B cell (primary cell): ENCODE data around the gene EEFSEC. TPM values are rescaled to one million over a fixed set of nuclear protein-coding genes. Genes with fewer than 3 reads are reported as not detected.

Experiments used
- ATAC-seq: fragments of 200-7000 bp; cut with Tn5 transposase; one replicate; pipeline ENCODE4 v1.10.0; 2021; ENCODE audit warnings: low read depth, mild to moderate bottlenecking, moderate number of reproducible peaks, moderate library complexity
- CTCF ChIA-PET: fragments of 350-600 bp; sonication (Branson Sonifier 250); formaldehyde crosslinking; loops from one replicate; lab custom pipeline; 2021; ENCODE audit warnings: antibody characterized with exemption, inconsistent platforms; lab: Charles Lee
- POLR2A ChIA-PET: fragments of 350-600 bp; sonication (Branson Sonifier 250); formaldehyde crosslinking; loops from one replicate; lab custom pipeline; 2021; ENCODE audit warnings: antibody characterized with exemption; lab: Charles Lee
- DNase-seq: peaks from one replicate; pipeline ENCODE4 v3.0.0; 2013
- H2AFZ ChIP-seq: 2 replicates; pipeline ENCODE4 v1.6.1; 2012; ENCODE audit warnings: mild to moderate bottlenecking, low read depth, low read length; ENCODE audit not compliant: insufficient read depth, poor library complexity, severe bottlenecking
- H3K27ac ChIP-seq, 2 donors: 1 replicate in 1 of 2; 2 replicates in 1 of 2; pipeline ENCODE4 v1.5.1; 2012 to 2013; ENCODE audit warnings: low read length in 2 of 2, mild to moderate bottlenecking in 2 of 2, moderate library complexity in 1 of 2
- H3K27me3 ChIP-seq, 4 experiments: fragments of 200-600 bp in 1 of 4; sonication (generic) in 1 of 4; replicated peaks in 1 of 4; 1 replicate in 2 of 4; 2 replicates in 2 of 4; pipeline versions ENCODE4 v1.6.1 to v1.7.0; 2013 to 2016; ENCODE audit warnings: low read length in 3 of 4, mild to moderate bottlenecking in 2 of 4, mixed read lengths in 1 of 4, moderate library complexity in 1 of 4; ENCODE audit not compliant: insufficient read depth in 4 of 4, control insufficient read depth in 3 of 4; ENCODE audit errors: control extremely low read depth in 1 of 4
- H3K36me3 ChIP-seq, 2 experiments: replicated peaks in 1 of 2; 1 replicate in 1 of 2; 2 replicates in 1 of 2; pipeline versions ENCODE4 v1.6.1 to v1.7.1; 2013; ENCODE audit warnings: low read length in 1 of 2; ENCODE audit not compliant: insufficient read depth in 2 of 2, control insufficient read depth in 1 of 2; ENCODE audit errors: control extremely low read depth in 1 of 2, extremely low read depth in 1 of 2
- H3K4me1 ChIP-seq, 2 donors: fragments of 200-600 bp in 1 of 2; sonication (generic) in 1 of 2; 1 replicate in 1 of 2; 2 replicates in 1 of 2; pipeline versions ENCODE4 v1.5.1 to v1.6.1; 2013 to 2017; ENCODE audit warnings: low read length in 2 of 2; ENCODE audit not compliant: control insufficient read depth in 2 of 2, insufficient read depth in 2 of 2
- H3K4me2 ChIP-seq: replicated peaks from 2 replicates; pipeline ENCODE3; 2012; ENCODE audit warnings: mild to moderate bottlenecking, low read depth, low read length; ENCODE audit not compliant: poor library complexity, severe bottlenecking
- H3K4me3 ChIP-seq, 5 experiments: fragments of 200-600 bp in 1 of 5; sonication (generic) in 1 of 5; 1 replicate in 3 of 5; 2 replicates in 2 of 5; pipeline versions ENCODE4 v1.5.1 to v1.7.0; 2011 to 2016; ENCODE audit warnings: low read length in 4 of 5, mild to moderate bottlenecking in 4 of 5, low read depth in 2 of 5, control low read depth in 1 of 5, moderate library complexity in 1 of 5; ENCODE audit not compliant: insufficient read depth in 1 of 5; ENCODE audit errors: control extremely low read depth in 1 of 5, extremely low read depth in 1 of 5
- H3K79me2 ChIP-seq: fragments of 200-600 bp; sonication (generic); one replicate; pipeline ENCODE4 v1.6.0; 2016; ENCODE audit warnings: low read length; ENCODE audit not compliant: control insufficient read depth, insufficient read depth
- H3K9ac ChIP-seq: fragments of 200-600 bp; sonication (generic); 2 replicates; pipeline ENCODE4 v1.6.1; 2017; ENCODE audit warnings: mild to moderate bottlenecking, low read length, moderate library complexity
- H3K9me3 ChIP-seq, 3 donors: one replicate each; pipeline versions ENCODE4 v1.6.1 to v1.7.1; 2013; ENCODE audit warnings: low read length in 2 of 3; ENCODE audit not compliant: control insufficient read depth in 2 of 3, insufficient read depth in 1 of 3; ENCODE audit errors: control extremely low read depth in 1 of 3
- H4K20me1 ChIP-seq: 2 replicates; pipeline ENCODE4 v1.6.0; 2012; ENCODE audit warnings: mild to moderate bottlenecking, low read length; ENCODE audit not compliant: insufficient read depth, control insufficient read depth, poor library complexity, severe bottlenecking
- H3K27ac Mint-ChIP-seq: one replicate; pipeline ENCODE4 v1.8.0; 2021; ENCODE audit warnings: mixed read lengths
- H3K27me3 Mint-ChIP-seq: one replicate; pipeline ENCODE4 v1.8.0; 2021; ENCODE audit warnings: mixed read lengths
- H3K4me1 Mint-ChIP-seq: one replicate; pipeline ENCODE4 v1.8.0; 2021; ENCODE audit warnings: mixed read lengths
- H3K4me3 Mint-ChIP-seq: one replicate; pipeline ENCODE4 v1.8.0; 2021; ENCODE audit warnings: mixed read lengths
- H3K9me3 Mint-ChIP-seq: one replicate; pipeline ENCODE4 v1.8.0; 2022; ENCODE audit warnings: mixed read lengths; ENCODE audit not compliant: insufficient read depth
- EZH2 ChIP-seq: IDR thresholded peaks from 2 replicates; pipeline ENCODE4 v1.6.1; 2012; ENCODE audit warnings: borderline replicate concordance, low read depth, mild to moderate bottlenecking, moderate library complexity, low read length; ENCODE audit not compliant: insufficient read depth, poor library complexity, severe bottlenecking
- WGBS: methylation state at CpG from one replicate; pipeline ENCODE4 v1.1.5; 2013; ENCODE audit warnings: missing lambda C conversion rate; ENCODE audit not compliant: insufficient coverage; 5-methylcytosine and 5-hydroxymethylcytosine counted together
- intact Hi-C: fragments of 100-400 bp; cut with micrococcal nuclease; formaldehyde crosslinking; loops from one replicate; pipeline ENCODE4 v1.10.0; 2022
- polyA plus RNA-seq: library from polyadenylated mRNA; depleted of rRNA; stranded (reverse); fragments of >200 nt; gene quantifications from 2 replicates; pipeline ENCODE4 v1.2.3, GENCODE V29; 2012
- total RNA-seq, 2 donors: library from RNA; stranded (reverse); fragments of 120-200 nt in 1 of 2; gene quantifications; 1 replicate in 1 of 2; 2 replicates in 1 of 2; pipeline versions ENCODE4 v1.2.3 to v1.2.4, GENCODE V29; 2013 to 2022
- TF ChIP-seq, protein P1 (sequence below): fragments of 200-600 bp; IDR thresholded peaks from one replicate; pipeline ENCODE4 v1.8.0; 2022; ENCODE audit warnings: antibody characterized with exemption, mild to moderate bottlenecking

Gene EEFSEC
- total and polyA plus RNA-seq, 2 donors (not counting 1 experiment from before 2014, with no cell fraction given), result 17.9 to 18.4 TPM

GRCh38 chr3:128348075-128348474 lies 194.8 kb downstream of the EEFSEC start:
- Mint-ChIP-seq H3K9me3 (no peaks in the 10 kb centered on the region), H3K4me1 (peaks cover 20% of the 10 kb centered on the region), H3K27ac (no peak overlapping the region), H3K27me3 (no peaks in the 10 kb centered on the region), H3K4me3 (no peak overlapping the region)
- CTCF ChIA-PET, result no interaction called here
- Histone ChIP-seq H3K9me3 (no peaks in the 10 kb centered on the region), H4K20me1 (no peaks in the 10 kb centered on the region), H2AFZ (no peak overlapping the region), H3K79me2 (no peaks in the 10 kb centered on the region), H3K4me1 (peaks cover 7 to 9% of the 10 kb centered on the region in 2 donors), H3K4me2 (no peak overlapping the region), H3K27me3 (no peaks in the 10 kb centered on the region), H3K27ac (no peak overlapping the region), H3K9ac (no peak overlapping the region), H3K36me3 (peaks cover 0 to 27% of the 10 kb centered on the region in 2 experiments), H3K4me3 (no peak overlapping the region)
- POLR2A ChIA-PET, result no interaction called here
- TF ChIP-seq EZH2, result no peak
- TF ChIP-seq, protein P1, sequence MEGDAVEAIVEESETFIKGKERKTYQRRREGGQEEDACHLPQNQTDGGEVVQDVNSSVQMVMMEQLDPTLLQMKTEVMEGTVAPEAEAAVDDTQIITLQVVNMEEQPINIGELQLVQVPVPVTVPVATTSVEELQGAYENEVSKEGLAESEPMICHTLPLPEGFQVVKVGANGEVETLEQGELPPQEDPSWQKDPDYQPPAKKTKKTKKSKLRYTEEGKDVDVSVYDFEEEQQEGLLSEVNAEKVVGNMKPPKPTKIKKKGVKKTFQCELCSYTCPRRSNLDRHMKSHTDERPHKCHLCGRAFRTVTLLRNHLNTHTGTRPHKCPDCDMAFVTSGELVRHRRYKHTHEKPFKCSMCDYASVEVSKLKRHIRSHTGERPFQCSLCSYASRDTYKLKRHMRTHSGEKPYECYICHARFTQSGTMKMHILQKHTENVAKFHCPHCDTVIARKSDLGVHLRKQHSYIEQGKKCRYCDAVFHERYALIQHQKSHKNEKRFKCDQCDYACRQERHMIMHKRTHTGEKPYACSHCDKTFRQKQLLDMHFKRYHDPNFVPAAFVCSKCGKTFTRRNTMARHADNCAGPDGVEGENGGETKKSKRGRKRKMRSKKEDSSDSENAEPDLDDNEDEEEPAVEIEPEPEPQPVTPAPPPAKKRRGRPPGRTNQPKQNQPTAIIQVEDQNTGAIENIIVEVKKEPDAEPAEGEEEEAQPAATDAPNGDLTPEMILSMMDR, result no peak
- DNase-seq (no peak), ATAC-seq (no peak)
- intact Hi-C loops, result no loop called here
- WGBS, result no CpG with 5 or more reads among the region's 4 CpGs

DNA sequence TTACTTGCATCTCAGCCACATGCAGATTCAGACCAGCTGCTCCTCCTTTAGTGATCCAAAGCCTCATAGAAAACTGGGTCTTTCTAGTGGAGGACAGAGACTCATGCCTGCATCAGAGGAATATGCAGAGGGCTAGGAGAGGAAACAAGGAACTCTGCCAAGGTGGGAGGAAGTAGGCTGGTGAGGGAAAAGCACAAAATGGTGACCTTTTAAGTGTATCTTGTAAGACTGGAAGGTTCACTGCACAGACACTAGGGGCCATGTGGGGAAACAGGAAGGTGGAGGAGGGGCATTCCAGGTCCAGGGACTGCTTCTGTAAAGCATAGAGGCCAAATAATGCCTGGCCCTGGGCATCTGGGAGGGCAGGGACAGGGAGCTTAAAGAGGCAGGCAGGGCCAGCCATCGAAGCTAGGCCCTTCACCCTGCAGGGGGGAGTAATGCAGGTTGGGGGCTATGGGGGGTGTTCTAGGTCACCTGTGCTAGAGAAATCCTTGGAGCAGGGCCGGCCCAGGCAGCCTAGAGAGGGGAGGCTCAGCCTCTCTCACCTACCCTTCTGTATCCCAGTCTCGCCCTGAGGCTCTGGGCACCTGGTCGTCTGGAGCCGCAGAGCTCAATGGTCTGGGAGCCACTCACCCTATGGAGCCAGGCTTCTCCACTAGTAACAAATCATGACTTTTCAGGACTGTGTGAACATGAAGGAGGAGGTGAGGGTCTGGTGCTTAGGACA lies 195.7 kb downstream of the EEFSEC start:
- H3K4me1 ChIP-seq, result peaks cover 7 to 9% of the 10 kb centered on the region in 2 donors
- DNase-seq (no peak), ATAC-seq (no peak)
- H3K27me3 Mint-ChIP-seq, result no peaks in the 10 kb centered on the region
- peaks cover 20% of the 10 kb centered on the region for H3K4me1 Mint-ChIP-seq
- no peak overlapping the region for H3K27ac ChIP-seq
- no peaks in the 10 kb centered on the region for H3K27me3 ChIP-seq
- no peak overlapping the region for H3K27ac Mint-ChIP-seq
- no peak for TF ChIP-seq EZH2
- TF ChIP-seq, protein P1, result no peak
- no peaks in the 10 kb centered on the region for H4K20me1 ChIP-seq
- no peak overlapping the region for H2AFZ ChIP-seq
- no peaks in the 10 kb centered on the region for H3K9me3 ChIP-seq
- CTCF ChIA-PET, result no interaction called here
- H3K79me2 ChIP-seq, result no peaks in the 10 kb centered on the region
- POLR2A ChIA-PET, result no interaction called here
- WGBS, result 100% methylated on average over 1 of the region's 5 CpGs
- H3K4me3 ChIP-seq, result no peak overlapping the region
- H3K4me3 Mint-ChIP-seq, result no peak overlapping the region
- no peak overlapping the region for H3K4me2 ChIP-seq
- no peak overlapping the region for H3K9ac ChIP-seq
- H3K9me3 Mint-ChIP-seq, result no peaks in the 10 kb centered on the region
- H3K36me3 ChIP-seq, result peaks cover 0 to 24% of the 10 kb centered on the region in 2 experiments
- intact Hi-C loops, result no loop called here
